LNCAP (cell line): ENCODE results near the gene EEPD1.
A peak's percentile ranks its signal among the peaks of the same experiment; 100 is the strongest.

Experiments
- CTCF ChIP-seq: fragments of 450-650 bp; IDR thresholded peaks from 2 replicates; pipeline ENCODE4 v1.5.1; 2017; ENCODE audit warnings: mild to moderate bottlenecking

Gene EEPD1

GRCh38 chr7:36128448-36129047, 24.5 kb upstream of the EEPD1 start:
- TF ChIP-seq CTCF: peak; percentile 83

GRCh38 chr7:36129048-36129534, 24.0 kb upstream of the EEPD1 start:
- no peak for TF ChIP-seq CTCF

GRCh38 chr7:36130236-36130945, 22.7 kb upstream of the EEPD1 start:
- TF ChIP-seq CTCF: no peak

GRCh38 chr7:36131026-36131425, 22.0 kb upstream of the EEPD1 start:
- TF ChIP-seq CTCF: no peak

- TF ChIP-seq CTCF: no peak
Measured at GRCh38 chr7:36131499-36131898, 21.6 kb upstream of the EEPD1 start.

GRCh38 chr7:36132012-36132411, 21.0 kb upstream of the EEPD1 start:
- TF ChIP-seq CTCF: no peak

- no peak for TF ChIP-seq CTCF
Measured at GRCh38 chr7:36135700-36136099, 17.4 kb upstream of the EEPD1 start.
